ENCODE results near the gene L3MBTL3.

Gene L3MBTL3

DNA sequence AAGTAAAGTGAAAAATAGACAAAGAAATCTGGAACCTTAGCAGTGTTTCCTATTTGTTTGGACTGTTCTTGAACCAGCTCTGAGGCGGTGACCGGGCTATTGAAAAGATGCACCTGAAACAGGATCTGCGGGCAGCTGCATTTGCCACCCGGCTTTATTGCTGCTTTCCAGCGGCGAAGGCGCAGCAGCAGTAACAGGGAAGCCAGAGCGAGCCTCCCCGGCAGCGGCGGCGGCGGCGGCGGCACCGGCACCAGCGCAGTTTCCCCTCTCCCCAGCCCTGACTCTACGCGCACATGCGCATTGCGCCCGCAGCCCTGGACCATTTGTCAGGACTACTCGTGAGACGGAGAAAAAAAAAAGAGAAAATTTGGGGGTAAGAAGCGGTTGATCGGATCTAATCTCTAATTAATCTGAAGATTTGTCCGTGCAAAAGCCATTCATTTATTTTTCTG is at the start of gene L3MBTL3:
L3MBTL3 (plus strand) TSS at position 290 of the 452 bp plus-strand sequence. CDS start 24,119 bp downstream, outside the sequence.
- peak; percentile 91 for DNase-seq

DNA sequence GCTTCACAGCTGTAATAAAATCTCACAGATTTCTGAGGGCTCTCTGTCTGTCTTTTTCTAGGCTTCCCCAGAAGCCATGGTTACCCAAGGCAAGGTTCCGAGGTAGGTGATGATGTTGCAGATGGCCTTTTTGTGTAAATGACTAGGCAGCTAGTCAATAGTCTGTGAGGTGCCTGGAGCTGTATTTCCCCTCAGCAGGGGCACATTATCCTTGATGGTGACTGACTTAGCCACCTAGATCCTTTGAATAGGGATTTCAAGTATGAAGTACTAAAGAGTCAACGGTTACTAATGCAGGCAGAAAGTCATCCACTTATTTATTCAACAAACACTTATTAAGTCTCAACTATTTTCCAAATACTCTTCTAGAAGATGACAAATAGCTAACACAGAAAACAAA is 49.3 kb upstream of the L3MBTL3 start:
- DNase-seq, result no peak

DNA sequence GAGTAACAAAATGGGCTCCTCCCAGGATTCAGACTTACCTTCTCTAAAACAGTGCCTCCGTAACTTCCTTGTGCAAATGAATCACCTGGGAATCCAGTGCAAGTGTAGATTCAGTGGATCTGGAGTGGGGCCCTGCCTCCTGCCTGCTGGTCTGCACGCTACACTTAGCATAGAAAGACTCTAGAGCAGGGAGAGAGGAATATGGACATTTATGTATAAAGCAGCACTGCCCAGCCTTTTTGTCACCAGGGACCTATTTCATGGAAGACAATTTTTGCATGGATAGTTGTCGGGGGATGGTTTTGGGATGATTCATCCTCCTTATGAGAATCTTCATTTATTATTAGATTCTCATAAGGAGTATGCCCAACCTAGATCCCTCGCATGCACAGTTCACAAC is 42.3 kb upstream of the L3MBTL3 start:
- DNase-seq, result no peak

DNA sequence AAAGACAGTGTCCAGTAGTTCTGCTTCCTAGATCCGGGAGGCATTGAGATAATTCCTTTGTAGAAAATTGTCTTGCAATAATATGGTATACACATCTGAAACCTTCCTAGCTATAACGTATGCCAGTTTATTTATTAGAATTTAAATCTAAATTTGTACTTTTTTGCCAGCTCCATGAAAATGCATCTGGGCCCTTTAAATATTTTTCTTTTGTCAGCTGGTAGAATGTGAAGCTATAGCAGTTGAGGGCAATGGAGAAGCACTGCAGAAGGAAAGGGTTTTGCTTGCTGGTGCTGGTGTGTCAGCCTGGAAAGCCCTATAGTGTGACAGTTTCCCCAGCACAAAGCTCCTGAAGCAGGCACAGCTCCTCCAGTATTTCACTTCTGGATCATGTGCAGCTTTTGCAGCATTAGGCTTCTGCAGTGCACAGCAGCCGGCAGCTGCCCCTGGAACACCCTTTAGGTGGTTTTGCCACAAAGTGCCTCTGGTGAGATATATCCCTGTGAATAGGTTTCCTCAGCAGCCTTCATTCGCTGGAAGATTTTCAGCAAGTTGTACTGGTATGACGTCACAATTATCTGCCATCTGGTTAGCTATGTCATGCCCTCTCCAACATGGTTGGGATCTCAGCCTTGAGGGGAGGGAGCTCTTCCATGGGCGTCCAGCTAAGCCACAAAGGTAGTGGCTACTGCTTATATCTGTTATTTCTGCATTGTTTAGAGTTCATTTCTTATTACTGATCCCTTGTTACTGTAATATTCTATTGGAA is 40.0 kb upstream of the L3MBTL3 start:
- no peak for DNase-seq

DNA sequence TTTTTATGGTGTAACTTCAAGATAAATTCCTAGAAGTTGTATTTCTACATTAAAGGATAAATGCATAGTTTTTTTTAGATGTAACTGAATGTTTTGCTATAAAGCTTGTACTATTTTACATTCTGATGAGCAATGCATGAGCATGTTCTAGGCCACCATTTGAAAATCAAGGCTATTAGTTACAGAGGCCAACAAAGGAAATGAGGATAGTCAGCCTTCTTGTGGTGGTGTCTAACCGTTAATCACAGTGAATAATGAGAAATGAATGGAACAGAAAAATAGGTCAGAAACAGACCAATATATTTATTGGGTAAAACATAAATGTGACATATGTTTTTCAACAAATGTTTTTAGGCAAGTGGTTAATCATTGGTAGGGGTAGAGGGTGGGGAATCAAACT is 37.6 kb upstream of the L3MBTL3 start:
- no peak for DNase-seq

DNA sequence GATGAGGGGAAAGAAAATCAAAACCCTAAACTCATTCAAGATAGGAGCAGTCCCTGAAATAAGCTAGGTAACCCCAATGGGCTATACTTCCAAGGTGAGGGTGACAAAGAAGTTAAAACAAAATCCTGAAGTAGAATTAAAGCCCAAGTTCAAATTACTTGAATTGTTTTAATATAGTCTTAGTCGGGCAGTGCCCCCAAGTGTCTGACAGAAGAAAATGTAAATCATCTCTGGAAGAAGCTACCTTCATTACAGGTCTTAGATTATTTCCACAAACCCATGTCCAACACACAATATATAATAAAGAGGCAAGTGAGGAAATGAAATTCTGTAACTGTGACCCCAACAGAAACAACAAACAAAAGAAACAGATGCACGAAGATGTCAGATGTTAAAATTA is 36.8 kb upstream of the L3MBTL3 start:
- no peak for DNase-seq

DNA sequence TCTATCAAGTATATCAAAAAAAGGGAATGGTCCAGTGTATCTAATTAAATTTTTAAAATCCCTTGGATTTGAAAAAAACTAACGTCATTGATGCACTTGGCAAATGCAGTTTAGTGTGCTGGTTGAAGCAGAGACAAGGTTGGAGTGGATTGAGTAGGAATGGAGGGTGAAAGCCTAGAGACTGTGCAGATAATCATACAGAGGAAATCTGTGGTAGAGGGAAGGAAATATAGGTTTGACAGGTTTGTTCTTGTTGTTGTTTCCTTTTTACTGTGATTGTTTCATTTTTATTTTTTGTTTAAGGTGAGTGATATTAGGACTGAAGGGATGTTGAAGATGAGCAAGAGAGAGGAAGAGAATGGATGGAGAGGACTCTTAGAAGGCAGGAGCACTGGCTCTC is 29.0 kb upstream of the L3MBTL3 start:
- DNase-seq, result no peak

DNA sequence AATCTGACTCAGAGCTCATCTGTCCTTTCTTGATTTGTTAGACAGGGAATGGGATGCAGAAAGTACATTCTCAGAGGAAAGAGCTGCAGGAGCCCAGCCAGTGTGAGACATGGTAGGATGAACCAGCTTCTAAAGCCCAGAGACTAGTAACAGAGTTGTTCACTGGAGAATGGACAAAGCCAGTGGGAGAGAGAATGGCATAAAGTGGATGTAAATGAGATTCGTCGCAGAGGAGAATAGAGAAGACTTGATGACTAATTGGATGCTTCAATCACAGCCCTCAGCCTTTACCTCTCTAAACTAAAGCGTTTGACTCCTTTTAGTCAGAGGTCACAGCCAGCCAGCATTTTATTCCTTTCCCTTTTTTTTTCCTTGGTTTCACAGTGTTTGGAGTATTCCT is 25.5 kb upstream of the L3MBTL3 start:
- no peak for DNase-seq

DNA sequence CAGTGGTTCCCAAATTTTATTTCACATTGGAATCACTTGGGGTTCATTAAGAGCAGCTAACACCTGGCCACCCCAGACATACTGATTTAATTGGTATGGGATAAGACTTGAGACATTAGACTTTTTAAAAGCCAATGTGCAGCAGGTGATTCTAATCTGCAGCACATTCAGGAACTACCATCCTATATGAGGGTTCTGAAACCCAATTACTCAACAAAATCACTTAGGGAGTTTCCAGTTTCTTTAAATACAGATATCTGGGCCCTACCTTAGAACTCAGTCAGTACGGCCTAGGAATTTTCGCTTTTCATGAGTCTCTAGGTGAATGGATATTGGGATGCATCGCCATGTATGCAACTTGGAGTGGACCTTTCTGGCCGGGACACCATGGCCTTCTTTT is 24.0 kb upstream of the L3MBTL3 start:
- DNase-seq, result no peak

DNA sequence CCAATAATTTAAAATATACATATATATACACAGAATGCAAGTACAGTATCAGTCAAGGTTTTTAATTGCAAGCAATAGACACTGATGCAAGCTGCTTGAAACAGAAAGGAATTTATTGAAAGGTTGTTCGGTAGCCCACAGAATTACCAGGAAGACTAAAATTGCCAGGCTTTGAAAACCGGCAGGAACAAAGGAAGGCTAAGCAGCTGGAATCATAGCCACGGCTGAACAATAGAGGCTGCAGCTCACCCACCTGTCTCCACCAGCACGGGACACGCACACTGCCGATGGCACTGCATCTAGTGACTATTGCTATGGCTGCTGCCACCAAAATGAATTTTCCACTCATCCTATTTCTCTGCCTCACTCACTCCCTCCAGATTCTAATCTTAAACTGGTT is 22.0 kb upstream of the L3MBTL3 start:
- DNase-seq, result no peak

DNA sequence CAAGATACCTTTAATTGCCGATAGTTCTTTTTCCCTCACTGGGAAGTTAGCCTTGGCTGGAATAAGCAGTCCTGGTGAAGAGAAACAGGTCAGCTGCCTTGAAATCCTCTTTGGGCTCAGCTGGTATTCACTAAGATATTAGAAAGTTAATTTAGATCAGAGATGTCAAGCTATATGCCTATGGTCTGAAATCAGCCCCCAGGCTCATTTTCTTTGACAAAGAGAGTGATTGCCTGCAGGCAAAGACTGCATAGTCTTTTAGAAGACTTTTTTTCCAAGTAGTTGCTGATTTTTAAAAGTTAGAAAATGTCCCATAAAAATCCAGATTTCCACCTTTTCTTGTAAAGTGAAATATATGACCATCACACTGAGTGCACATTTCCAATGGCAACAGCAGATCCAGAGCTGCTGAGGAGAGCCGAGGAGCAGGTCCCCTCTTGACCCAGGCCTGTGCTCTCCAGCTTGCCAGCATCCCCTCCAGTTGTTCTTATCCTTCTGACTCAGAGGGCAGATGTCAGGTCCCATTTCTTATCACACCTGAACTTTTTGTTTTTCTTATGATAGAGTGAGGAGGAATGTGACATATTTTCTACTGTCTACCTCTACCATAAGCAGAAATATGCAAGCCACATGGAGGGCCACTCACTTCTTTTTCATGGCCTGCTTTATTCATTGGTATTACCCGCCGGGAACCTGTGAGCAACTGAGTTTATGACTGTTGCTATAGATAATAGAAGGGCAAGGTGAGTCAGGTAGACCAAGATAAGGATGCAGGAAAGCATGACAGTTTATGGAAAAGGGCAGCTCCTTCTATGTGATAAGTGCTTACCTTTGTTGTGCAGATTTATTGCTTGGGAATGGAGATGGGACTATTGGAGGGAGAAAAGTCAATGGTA is 17.6 kb upstream of the L3MBTL3 start:
- no peak for DNase-seq

DNA sequence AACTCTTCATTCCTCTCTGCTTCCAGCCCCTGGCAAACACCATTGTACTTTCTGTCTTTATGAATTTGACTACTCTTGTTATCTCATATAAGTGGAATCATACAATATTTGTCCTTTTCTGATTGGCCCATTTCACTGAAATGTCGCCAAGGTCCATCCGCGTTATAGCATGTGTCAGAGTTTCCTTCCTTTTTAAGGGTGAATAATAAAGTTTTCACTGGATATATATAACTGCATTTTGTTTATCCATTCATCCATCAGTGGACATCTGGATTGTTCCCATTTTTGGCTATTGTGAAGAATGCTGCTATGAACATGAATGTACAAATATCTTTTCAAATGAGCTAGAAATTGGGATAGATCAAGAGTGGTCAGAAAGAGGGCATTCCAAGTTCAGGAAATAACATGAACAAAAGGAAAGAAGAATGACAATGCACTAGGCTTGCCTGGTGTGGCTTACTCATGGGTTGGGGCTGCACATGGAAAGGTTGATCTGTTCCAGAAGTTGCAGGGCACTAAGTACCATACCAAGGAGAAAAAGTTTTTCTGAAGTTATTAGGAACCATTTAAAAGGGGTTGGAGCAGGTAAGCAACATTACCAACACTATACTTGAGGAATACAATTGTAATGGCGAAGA is 10.0 kb upstream of the L3MBTL3 start:
- DNase-seq, result no peak

DNA sequence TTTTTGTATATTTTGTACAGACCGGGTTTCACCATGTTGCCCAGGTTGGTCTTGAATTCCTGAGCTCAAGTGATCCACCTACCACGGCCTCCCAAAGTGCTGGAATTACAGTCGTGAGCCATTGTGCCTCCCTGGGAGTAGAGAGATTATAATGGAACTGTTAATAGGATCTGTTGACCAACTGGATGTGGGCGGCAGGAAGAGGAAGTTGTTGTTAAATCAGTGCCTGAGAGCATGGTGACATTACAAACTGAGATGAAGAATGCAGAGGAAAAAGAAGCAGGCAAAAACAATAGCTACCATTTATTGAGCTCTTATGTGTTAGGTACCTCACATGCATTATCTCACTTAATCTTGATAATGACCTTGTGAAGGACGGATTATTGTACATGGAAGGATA is 9.2 kb upstream of the L3MBTL3 start:
- DNase-seq, result no peak

DNA sequence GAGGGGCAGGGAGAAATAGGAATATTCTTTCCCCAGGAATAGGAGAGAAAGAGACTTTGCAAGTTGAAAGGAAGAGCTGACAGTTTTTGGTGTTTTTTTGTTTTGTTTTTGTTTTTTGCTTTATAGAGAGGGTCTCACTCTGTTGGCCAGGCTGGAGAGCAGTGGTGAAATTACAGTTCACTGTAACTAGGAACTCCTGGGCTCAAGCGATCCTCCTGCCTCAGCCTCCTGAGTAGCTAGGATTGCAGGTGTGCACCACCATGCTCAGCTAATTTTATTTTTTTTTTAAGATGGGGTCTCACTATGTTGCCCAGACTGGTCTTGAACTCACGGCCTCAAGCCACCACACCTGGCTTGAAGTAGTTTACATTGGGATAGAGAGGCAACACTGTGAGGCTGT is 8.0 kb upstream of the L3MBTL3 start:
- no peak for DNase-seq

DNA sequence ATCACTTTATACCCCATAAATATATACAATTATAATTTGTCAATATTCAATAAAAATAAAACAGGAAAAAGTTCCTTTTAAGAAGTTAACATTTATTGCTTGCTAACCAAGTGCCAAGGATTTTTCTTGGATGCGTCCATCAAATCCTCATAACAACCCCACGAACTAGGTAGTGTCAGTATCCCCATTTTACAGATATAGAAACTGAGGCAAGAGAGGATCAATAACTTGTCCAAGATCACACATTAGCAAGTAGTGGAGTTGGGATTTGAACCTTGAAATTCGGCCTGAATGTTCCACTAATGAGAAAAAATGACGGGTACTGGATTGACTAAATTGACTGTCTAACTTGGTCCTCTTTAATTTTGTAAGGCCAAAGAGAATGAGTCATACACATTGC is 5.7 kb upstream of the L3MBTL3 start:
- DNase-seq, result no peak

DNA sequence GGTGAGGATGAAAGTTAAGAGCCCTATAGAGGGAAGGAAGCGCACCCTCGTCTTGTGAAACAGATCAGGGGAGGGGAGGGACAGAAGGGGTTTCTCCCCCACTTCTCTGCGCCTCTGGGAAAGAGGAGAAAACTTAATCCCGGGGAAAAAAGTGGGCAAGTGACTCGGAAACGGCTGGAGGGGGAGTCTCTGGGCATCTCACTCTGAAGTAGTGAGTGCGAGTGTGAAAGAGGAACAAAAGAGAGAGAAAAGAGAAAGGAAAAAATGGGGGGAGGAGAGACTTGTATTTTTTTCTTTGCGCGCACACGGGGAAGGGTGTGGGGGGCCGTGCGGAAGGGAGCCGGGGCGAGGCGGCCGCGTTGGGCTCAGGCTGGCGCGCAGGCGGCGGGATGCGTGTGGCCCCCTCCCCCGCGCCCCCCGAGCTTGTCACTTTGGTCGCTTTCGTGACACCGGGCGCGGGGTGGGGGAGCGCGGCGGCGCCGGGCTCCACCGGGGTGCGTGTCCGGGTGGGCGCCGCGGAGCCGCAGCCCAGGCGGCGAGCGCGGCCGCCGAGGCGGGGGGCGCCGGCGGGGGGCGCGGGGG is 454 bp downstream of the L3MBTL3 start:
- DNase-seq, result peak; percentile 53

DNA sequence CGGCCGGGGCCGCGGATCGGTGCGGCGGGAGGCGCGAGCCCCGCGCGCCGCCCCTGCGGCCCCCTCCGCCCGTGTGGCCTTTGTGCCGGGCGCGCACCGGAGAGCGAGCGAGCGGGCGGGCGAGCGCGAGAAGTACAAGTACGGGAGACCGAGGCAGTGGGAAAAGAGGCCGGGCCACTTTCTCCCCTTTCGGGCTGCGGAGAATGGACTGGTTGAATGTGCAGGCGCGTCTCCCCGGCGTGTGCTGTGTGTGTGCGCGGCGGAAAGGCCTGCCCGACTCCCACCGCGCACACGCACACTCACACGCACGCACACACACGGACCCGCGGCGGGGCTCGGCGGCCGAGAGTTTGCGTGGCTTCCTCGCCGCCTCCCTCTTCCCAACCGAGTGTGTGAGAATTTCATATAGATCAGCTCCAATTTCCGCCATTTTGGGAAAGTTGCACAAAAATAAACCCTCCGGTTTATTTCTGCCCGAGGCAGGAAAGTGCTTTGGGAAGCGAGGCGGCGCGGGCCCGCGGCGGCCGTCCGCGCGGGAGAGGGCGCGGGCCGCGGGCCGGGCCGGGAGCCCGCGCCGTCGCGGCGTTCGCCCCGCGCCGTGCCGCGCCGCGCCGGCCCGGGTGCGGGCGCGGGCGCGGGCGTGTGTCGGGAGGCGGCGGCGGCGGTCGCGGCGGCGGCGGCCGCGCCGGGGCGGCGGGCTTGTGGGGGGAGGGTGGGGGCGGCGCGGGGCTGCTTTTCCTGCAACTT is 1.1 kb downstream of the L3MBTL3 start:
- DNase-seq, result peak; percentile 40

DNA sequence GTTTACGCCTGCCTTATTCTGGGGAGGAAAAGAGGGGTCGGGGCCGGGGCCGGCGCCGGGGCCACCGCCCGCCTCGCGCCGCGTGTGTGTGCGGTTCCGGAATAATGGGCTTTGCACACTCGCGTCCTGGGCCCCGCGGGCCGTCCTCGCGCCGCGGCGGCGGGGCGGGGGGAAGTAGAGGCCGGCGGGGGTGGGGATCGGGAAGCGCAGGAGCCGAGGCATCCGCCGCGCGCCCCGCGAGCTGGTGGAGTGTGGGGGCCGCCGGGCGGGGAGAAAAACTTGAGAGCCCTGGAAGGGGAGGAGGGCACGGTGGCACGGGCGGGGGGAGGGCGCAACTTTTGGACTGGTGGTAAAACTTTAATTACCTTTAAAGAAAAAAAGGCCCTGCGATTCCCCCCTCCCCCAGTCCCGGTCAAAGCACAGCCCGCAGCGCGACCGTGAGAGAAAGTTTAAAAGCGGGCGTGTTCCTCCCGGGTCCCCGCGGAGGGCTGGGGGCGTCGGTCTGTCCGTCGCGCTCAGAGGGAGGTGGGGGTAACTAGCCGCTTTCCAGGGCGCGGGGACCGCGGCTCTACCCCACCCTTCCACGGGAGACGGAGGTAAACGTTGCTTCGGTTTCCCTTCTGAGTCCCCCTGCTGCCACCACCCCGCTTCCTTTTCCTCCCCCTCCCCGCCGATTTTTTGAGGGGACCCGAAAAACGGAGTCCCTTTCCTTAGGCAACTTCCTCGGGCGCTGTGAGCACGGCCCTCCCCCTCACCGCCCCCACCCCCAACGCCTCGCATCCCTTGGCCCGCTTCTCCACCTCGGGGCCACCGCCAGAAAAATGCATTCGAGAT is 1.9 kb downstream of the L3MBTL3 start:
- peak; percentile 47 for DNase-seq

DNA sequence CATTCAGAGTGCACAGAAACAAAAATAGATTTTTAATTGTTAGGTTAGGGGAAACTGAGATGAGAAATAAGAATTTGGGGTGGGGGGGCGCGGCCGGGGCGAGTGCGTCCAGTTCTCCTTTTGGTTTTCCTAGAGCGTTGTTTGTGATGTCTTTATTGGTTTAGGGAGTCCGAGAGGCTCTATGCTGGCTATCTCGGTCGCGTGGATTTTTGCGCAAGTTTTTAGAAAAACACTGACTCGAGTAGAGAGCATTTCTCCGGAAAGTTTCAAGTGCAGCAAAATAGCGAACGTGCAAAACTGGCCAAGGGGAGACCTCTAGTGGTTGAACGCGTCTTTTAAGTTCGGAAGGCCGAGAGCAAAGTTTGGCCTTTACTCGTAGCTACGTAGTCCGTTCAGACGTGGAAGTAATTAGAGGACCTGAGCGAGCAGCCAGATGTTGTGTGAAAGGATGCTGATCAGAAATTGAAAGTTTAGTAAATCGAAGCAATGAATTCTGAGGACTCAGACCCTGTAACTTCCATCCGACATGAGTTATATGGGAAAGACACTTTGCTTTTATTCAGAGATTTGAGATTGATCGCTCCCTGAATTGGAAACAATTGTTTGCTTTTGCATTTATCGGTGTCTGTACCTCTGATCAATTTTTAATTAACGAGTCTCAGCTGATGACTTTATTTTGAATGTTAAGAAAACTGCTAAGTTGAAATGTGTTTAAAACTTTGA is 2.7 kb downstream of the L3MBTL3 start:
- peak; percentile 74 for DNase-seq

DNA sequence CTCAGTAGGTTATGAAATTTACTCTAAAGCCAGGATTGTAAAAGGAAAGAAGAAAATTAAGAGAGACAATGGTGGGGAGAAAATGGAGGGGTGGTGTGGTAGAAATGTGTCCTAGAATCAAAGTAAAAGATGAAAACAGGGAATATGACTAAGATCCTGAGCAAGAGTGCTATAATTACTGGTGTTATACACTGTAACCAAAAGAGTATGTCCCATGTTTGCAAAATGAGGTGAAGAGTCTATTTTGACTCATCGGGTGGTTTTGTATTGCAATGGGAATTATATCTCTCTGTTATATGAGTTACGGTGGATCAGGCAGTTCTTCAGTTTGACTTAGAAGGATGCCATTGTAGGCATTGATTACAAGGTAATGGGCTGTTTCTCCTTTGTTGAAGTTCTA is 8.5 kb downstream of the L3MBTL3 start:
- DNase-seq, result no peak

DNA sequence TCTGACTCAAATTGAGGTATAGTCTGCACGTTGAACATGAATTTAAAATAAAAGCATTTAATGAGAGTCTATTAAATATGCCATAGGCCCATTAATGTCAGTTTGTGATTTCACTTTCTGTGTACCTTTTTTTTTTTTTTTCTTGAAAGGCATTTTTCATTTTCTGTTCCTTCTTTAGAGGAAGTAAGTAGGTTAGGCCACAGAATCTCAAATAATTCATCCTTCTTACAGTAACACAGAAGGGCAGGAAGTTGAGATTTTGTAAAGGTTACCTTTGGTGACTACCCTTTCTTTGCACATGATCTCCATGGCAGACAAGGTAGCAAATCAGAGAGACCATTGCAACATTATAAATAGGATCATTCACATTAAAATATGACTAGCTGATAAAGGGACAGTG is 9.6 kb downstream of the L3MBTL3 start:
- DNase-seq, result no peak

All from activated CD8-positive, alpha-beta memory T cell treated with anti-CD3 and anti-CD28 coated beads, Interleukin-2, amount 50 U/mL, for 4 hours (primary cell).